Measurements from ENCODE around the gene ANKMY1.
"Not testable (repeated sequence)": the region's sequence is repeated elsewhere in the genome, so short reads cannot be mapped to it uniquely, and the experiment has no call there.

Gene ANKMY1

DNA sequence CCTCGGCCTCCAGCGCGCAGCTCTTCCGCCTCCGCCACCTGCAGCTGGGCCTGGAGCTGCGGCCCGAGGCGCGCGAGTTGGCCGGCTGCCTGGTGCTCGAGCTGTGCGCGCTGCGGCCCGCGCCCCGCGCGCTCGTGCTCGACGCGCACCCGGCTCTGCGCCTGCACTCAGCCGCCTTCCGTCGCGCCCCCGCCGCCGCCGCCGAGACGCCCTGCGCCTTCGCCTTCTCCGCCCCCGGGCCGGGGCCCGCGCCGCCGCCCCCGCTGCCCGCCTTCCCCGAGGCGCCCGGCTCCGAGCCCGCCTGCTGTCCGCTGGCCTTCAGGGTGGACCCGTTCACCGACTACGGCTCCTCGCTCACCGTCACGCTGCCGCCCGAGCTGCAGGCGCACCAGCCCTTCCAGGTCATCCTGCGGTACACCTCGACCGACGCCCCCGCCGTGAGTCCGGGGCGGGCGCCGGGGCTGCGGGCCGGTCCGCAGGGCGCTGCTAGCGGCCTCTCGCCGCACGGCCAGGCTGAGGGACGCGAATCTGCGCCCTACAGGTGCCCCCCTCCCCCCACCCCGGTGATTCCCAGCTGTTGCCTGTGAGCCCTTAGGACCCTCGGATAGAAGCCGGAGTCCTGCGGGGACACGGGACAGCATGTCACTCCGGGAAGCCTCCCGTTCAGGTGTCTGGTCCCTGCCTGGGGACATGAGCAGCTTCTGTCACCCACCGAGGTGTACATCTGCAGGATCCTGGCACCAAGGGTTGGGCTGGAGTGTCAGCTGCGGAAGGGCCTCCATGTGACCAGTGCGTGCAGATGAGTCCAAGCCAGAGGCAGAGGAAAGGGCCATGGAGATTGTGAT lies 11.1 kb upstream of the ANKMY1 start:
- DNase-seq (ENCODE audit: low read depth), result peak; percentile 66

DNA sequence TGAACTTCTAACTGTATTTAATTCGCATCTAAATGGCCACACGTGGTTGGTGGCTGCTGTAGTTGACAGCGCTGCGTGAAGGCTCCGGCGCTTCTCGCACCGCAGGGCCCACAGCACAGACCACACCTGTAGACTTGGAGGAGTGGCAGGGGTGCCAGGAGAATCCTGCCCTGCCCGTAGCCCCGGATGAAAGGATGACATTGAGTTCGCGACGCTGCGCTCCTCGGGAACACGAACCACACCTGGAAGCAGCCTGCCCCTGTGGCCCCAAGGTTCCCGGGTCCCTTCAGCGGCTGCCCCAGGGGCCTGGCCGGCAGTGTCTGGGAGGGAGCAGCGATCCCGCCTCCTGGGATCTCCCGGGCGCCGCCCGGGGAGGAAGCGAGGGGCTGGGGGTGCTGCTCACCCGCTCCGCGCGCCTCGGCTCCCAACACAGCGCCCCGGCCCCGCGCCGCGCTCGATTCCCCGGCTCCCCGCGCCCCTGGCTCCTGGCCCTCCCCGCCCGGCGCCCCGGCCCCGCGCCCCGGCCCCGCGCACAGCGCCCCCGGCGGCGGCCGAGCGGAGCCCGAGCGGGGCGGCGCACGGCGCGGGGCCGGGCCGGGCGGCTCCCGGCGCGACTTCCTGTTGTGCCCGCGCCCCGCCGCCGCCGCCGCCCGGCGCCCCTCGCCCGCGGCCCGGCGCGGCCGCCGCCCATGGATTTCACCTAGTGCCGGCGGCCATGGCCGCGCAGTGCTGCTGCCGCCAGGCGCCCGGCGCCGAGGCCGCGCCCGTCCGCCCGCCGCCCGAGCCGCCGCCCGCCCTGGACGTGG lies 10.3 kb upstream of the ANKMY1 start, which contains the start of gene RNPEPL1:
RNPEPL1 (plus strand) TSS at position 613 of the 806 bp plus-strand sequence; CDS start at position 716, 103 bp downstream.
- DNase-seq (ENCODE audit: low read depth), result peak; percentile 46

GRCh38 chr2:240567137-240567871 lies 9.5 kb upstream of the ANKMY1 start:
- no peak for DNase-seq (ENCODE audit: low read depth)

- peak; percentile 90 for DNase-seq (ENCODE audit: low read depth)
These were observed 8.7 kb upstream of the ANKMY1 start for GRCh38 chr2:240566203-240567136.

DNA sequence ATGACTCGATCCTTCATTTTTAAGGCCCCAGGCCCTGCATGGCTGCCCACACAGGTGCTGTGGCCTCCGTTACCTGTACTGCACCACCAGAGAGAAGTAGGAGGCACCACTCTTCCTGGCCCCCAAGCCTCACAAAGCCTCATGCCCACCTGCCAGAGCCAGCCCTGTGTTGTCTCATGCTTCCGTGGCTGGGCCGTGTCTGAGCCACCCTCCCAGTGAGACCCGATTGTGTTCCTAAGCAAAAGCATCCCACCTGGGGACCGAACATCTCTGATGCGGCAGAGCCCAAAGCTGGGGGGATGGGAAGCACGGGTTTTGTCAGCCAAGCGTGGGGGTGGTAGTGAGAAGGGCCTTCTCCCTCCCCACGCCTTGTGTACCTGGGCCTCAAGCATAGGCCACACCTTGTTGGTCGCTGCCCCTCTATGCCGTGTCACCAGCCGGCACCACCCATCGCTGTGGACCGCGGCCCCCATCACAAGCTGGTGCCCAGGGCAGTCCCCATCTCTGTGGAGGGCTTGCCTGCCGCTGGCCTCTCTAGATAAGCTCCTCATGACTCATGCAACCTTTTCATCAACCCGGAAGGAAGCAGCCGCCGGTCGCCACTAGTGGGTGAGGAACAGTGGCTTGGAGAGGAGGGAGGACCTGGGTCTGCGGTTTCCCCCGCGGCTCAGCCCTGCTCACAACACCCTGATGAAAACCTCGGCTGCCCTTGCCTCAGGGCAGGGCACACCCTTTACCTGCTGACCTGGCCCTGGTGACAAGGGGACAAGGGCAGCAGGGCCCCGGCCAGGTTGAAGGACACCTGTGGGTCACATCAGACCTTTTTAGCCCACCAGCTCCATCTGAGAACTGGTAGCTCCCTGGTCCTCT lies 7.8 kb upstream of the ANKMY1 start:
- DNase-seq (ENCODE audit: low read depth), result peak; percentile 87

DNA sequence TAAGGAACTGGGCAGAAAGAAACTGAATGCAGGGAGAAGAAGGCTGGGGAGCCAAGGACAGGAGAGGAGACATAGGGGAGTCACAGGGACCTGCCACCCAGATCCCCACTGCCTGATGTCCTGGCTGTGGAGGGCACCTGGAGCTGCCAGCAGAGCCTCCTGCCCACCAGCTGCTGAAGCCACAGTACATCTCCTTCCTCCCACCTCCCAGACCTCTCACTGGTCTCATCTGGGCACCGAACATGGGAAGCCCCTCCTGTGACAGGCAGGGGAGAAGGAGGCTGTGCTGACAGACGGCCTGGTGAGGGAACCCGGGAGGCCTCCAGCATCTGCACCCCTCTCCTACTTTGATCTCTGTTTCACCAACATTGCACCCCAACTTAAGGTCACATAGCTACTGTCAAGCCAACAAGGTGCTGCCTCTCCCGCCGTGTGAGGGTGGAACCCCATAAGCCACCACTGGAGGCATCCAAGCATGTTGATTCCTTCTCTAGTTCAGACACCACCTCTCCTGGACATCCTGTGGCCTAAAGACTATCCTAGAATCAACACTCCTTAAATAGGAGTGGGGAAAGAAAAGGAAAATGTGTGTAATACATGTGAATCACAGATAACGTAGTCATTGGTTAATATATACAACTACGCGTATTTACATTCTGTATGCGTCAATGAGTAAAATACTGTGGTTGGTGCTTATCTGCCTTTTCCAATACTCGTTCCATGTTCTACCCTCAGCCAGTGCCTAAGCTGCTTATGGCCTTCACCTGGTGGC lies 7.0 kb upstream of the ANKMY1 start:
- no peak for DNase-seq (ENCODE audit: low read depth)

- no peak for DNase-seq (ENCODE audit: low read depth)
These were observed 6.3 kb upstream of the ANKMY1 start for GRCh38 chr2:240563951-240564560.

DNA sequence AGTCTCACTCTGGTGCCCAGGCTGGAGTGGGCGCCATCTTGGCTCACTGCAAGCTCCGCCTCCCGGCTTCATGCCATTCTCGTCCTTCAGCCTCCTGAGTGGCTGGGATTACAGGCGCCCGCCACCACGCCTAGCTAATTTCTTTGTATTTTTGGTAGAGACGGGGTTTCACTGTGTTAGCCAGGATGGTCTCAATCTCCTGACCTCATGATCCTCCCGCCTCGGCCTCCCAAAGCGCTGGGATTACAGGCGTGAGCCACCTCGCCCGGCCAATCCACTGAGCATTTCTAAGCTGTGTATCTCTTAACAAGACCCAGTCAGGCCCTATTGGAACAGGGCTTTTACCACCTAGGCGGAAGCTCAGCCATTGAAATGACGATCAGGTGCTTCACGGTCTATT lies 5.4 kb upstream of the ANKMY1 start:
- DNase-seq (ENCODE audit: low read depth), result not testable (repeated sequence)

DNA sequence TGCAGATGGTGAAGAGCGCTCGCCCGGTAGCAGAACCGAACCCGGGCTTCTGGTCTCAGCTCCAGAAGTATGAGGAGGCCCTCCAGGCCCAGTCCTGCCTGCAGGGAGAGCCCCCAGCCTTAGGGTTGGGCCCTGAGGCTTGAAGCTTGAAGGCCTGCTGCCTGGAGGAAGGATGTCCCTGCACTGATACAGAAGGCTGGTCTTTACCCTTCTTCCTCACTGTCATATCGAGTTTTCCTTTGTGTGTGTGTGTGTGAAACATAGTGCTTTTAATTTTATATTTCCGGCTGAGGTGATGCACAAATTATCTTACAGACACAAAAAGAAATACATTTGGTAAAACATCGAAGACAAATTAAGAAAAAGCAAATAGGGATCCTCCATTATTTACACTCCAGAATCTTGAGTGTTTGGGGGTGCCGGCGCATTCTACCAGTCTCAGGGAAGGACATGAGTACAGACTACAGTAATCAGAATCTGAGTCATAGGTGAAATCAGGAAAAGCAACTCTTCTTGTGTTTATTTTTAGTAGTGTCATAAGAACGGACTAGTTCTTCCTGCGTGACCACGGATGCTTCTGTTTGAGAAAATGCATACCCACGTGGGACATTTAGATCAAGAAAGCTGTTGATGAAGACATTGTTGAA lies 3.7 kb upstream of the ANKMY1 start:
- peak; percentile 84 for DNase-seq (ENCODE audit: low read depth)

GRCh38 chr2:240560480-240561324 lies 2.9 kb upstream of the ANKMY1 start:
- peak; percentile 98 for DNase-seq (ENCODE audit: low read depth)

- peak; percentile 88 for DNase-seq (ENCODE audit: low read depth)
These were observed 2.3 kb upstream of the ANKMY1 start, which contains the start of gene DUSP28 for GRCh38 chr2:240560084-240560479. Gene DUSP28, plus strand, starts transcription at chr2:240560357. Its CDS starts 328 bp downstream, at chr2:240560685.

DNA sequence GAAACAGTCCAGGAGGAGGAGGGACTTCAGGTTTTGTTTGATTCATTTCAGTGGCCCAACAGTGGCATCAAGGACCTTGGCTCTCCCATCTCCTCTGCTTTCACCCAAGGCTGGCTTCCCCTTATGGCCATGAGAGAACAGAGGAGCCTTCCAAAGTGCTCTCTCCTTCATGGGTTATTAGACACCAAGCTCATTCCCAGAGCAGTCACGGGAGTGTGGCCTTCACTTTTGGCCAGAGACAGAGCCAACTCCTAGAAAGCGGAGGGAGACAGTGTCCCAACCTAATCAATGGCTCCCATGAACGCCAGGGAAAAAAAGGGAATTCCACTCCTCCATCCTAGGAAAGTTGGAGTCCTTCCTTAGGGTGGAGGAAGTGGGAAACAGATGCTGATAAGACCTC lies 1.5 kb upstream of the ANKMY1 start:
- no peak for DNase-seq (ENCODE audit: low read depth)

DNA sequence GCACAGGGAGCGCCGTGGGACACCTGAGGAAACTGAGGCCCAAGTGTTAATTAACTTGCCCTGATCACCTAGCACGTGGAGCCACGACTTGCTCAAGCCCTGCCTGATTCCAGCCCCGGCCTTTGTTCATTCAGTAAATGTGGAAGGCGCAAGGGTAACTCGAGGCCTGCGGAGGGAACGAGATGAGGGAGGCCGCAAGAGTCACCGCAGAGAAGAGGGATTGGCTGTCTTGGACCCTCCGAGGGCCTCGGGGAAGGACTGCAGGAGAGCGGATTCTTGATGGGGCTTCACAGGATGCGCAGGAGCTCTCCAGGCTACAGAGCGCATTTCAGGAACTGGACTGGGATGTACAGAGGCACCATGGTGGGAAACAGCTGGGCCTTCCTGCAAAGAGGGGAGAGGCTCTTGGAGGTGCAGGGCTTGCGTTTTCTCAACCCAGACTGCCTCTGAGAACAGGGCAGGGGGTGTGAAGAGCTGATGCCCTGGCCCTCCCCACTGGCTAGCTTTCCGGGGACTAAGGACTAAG lies 511 bp upstream of the ANKMY1 start:
- no peak for DNase-seq (ENCODE audit: low read depth)

DNA sequence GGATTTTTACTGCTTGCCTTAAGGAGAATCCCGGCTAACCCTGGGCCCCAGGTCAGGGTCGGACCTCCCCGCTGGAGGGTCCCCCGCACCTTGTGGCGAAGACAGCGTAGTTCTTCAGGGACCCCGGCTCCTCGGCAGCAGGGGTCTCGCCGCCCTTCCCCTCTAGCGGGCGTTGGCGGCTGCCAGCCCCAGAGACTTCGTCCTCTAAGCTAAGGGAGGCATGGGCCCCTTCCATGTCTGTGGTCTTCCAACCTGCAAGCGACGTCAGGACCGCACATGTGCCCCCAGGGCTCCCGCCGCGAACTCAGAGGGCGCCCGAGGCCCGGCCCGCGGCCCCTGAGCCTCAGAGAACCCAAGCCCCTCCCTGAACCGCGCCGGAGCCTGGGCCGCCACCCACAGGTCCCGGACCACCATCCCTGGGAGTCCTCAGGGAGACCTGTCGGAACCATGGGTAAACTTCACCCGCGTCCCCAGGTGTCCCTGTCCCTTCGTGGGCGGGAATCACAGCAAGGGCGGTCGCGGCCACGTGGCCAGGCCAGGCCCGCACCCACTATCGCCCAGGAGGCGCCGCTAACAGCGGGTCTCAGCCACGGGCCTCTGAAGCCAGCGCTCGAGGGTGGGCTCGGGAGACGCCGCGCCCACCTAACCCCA lies 562 bp downstream of the ANKMY1 start:
- no peak for DNase-seq (ENCODE audit: low read depth)

- DNase-seq (ENCODE audit: low read depth), result peak; percentile 62
These were observed 1.2 kb downstream of the ANKMY1 start for GRCh38 chr2:240556553-240557100.

GRCh38 chr2:240555541-240556250 lies 2.1 kb downstream of the ANKMY1 start:
- DNase-seq (ENCODE audit: low read depth), result no peak
